ELR (cell line): Measurements from ENCODE around the gene TMEM128.
"Not testable (repeated sequence)": the region's sequence is repeated elsewhere in the genome, so short reads cannot be mapped to it uniquely, and the experiment has no call there.

Source experiments
- DNase-seq: peaks from one replicate; pipeline ENCODE4 v3.0.0-alpha.2; 2015; ENCODE audit warnings: low read depth

Gene TMEM128

GRCh38 chr4:4248029-4248884, at the start of gene TMEM128:
Gene TMEM128, minus strand, starts transcription at chr4:4248223. Its CDS starts 21 bp downstream, at chr4:4248202.
- peak; percentile 94 for DNase-seq

GRCh38 chr4:4296283-4296846, 48.3 kb upstream of the TMEM128 start:
- no peak for DNase-seq

- DNase-seq, result no peak
Measured at GRCh38 chr4:4293279-4293678, 45.3 kb upstream of the TMEM128 start.

- DNase-seq, result peak; percentile 91
Measured at GRCh38 chr4:4289941-4290850, 42.2 kb upstream of the TMEM128 start, which contains the start of the genes LYAR and ZBTB49. Gene LYAR, minus strand, starts transcription at chr4:4290154. Its CDS starts 6,412 bp downstream, at chr4:4283742. Gene ZBTB49, plus strand, starts transcription at chr4:4290251. Its CDS starts 9,695 bp downstream, at chr4:4299946.

- peak; percentile 36 for DNase-seq
Measured at GRCh38 chr4:4289597-4289940, 41.5 kb upstream of the TMEM128 start.

GRCh38 chr4:4289055-4289454, 41.0 kb upstream of the TMEM128 start:
- DNase-seq, result peak; percentile 32

GRCh38 chr4:4288098-4288497, 40.1 kb upstream of the TMEM128 start:
- no peak for DNase-seq

- DNase-seq, result peak; percentile 65
Measured at GRCh38 chr4:4284827-4285618, 37.0 kb upstream of the TMEM128 start.

- DNase-seq, result no peak
Measured at GRCh38 chr4:4281787-4282186, 33.8 kb upstream of the TMEM128 start.

- DNase-seq, result no peak
Measured at GRCh38 chr4:4277531-4277930, 29.5 kb upstream of the TMEM128 start.

- DNase-seq, result no peak
Measured at GRCh38 chr4:4274226-4274625, 26.2 kb upstream of the TMEM128 start.

GRCh38 chr4:4271912-4272311, 23.9 kb upstream of the TMEM128 start:
- DNase-seq, result peak; percentile 31

- peak; percentile 60 for DNase-seq
Measured at GRCh38 chr4:4270529-4270928, 22.5 kb upstream of the TMEM128 start.

- DNase-seq, result peak; percentile 76
Measured at GRCh38 chr4:4269856-4270255, 21.8 kb upstream of the TMEM128 start.

- no peak for DNase-seq
Measured at GRCh38 chr4:4269331-4269731, 21.3 kb upstream of the TMEM128 start.

- DNase-seq, result no peak
Measured at GRCh38 chr4:4268776-4269175, 20.8 kb upstream of the TMEM128 start.

- peak; percentile 29 for DNase-seq
Measured at GRCh38 chr4:4267981-4268380, 20.0 kb upstream of the TMEM128 start.

GRCh38 chr4:4260185-4260751, 12.2 kb upstream of the TMEM128 start:
- DNase-seq, result peak; percentile 84

GRCh38 chr4:4259484-4260100, 11.6 kb upstream of the TMEM128 start:
- DNase-seq, result no peak

- DNase-seq, result not testable (repeated sequence)
Measured at GRCh38 chr4:4257705-4258104, 9.7 kb upstream of the TMEM128 start.

GRCh38 chr4:4256799-4257198, 8.8 kb upstream of the TMEM128 start:
- DNase-seq, result no peak
